PFSK-1 (cell line): ENCODE measurements around the gene MAD1L1.

ENCODE experiments used
- POLR2AphosphoS5 ChIP-seq: IDR thresholded peaks from 2 replicates; pipeline ENCODE4 v1.6.1; 2012; ENCODE audit warnings: low read depth, mild to moderate bottlenecking, control low read depth, low read length, moderate library complexity
- REST ChIP-seq, 2 experiments: IDR thresholded peaks; 2 replicates each; pipeline versions ENCODE4 v1.6.1 to v1.8.0; 2011 to 2012; ENCODE audit warnings: low read depth in 2 of 2, low read length in 2 of 2, control low read depth in 1 of 2, inconsistent platforms in 1 of 2, mild to moderate bottlenecking in 1 of 2, moderate library complexity in 1 of 2; ENCODE audit not compliant: insufficient read depth in 1 of 2
- SIN3A ChIP-seq: IDR thresholded peaks from 2 replicates; pipeline ENCODE4 v1.6.1; 2012; ENCODE audit warnings: mild to moderate bottlenecking, low read length, moderate library complexity, borderline replicate concordance; ENCODE audit not compliant: insufficient read depth

DNA sequence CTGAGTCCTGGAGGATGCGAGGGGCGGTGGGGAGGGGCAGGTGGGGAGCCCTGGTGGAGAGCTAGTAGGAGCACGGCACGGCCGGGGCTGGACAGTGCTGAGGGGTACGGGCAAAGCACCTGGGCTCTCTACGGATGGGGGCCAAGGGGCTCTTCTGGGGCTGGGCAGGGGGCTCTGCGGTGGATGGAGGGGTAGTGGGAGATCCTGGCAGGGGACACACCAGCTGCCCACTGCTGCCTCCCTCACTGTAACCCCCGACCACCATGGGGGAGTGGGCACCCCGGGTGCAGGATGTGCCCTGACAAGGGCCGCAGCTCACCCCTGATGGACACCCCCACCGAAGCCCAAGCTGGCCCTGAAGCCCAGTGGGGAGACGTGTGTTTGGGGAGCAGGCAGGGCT, 359.3 kb downstream of the MAD1L1 start:
- TF ChIP-seq POLR2AphosphoS5 (no peak), REST (IDR thresholded peaks at IDR 0.05; ENCODE audit: insufficient read depth in 1 of 2, low read depth in 2 of 2, low read length in 2 of 2) (no peak), SIN3A (no peak)
